Endothelial cell of umbilical vein (primary cell): ENCODE measurements around the gene GALNT9. TPM values are rescaled to one million over a fixed set of nuclear protein-coding genes. Genes with fewer than 3 reads are reported as not detected.

ENCODE experiments used
- BruUV-seq: library from RNA; stranded (reverse); fragments of 400-500 nt; replicated peaks from 2 replicates; lab custom pipeline; 2021; lab: Mats Ljungman, UMichigan
- CTCF ChIA-PET: fragments of 300-600, 350-600 bp; sonication (Branson Sonifier 250); formaldehyde crosslinking; loops from one replicate; lab custom pipeline; 2021; ENCODE audit warnings: antibody characterized with exemption, inconsistent platforms; lab: Charles Lee
- POLR2A ChIA-PET: fragments of 300-600, 350-600 bp; sonication (Branson Sonifier 250); formaldehyde crosslinking; loops from one replicate; lab custom pipeline; 2021; ENCODE audit warnings: antibody characterized with exemption, inconsistent platforms; lab: Charles Lee
- DNase-seq: peaks from one replicate; pipeline ENCODE4 v3.0.0-alpha.2; 2011; ENCODE audit warnings: low read depth, low spot score
- FAIRE-seq: peaks from 2 replicates; lab custom pipeline; 2011; peaks lifted over from hg19 to GRCh38; lab: Jason Lieb, UNC
- H2AFZ ChIP-seq: 2 replicates; pipeline ENCODE4 v1.6.0; 2012; ENCODE audit warnings: low read depth, low read length, control low read depth, inconsistent platforms
- H3K27ac ChIP-seq: 2 replicates; pipeline ENCODE4 v1.5.1; 2011; ENCODE audit warnings: low read depth, mild to moderate bottlenecking, control low read depth, low read length, moderate library complexity; ENCODE audit not compliant: insufficient read depth
- H3K27me3 ChIP-seq, 2 experiments: 2 replicates each; pipeline versions ENCODE4 v1.6.0 to v1.6.1; 2011; ENCODE audit warnings: low read length in 2 of 2, mixed read lengths in 1 of 2; ENCODE audit not compliant: control insufficient read depth in 2 of 2, insufficient read depth in 2 of 2
- H3K36me3 ChIP-seq, 2 experiments: 2 replicates in 1 of 2; 3 replicates in 1 of 2; pipeline ENCODE4 v1.5.1; 2011; ENCODE audit warnings: low read length in 2 of 2, mild to moderate bottlenecking in 1 of 2, moderate library complexity in 1 of 2; ENCODE audit not compliant: control insufficient read depth in 2 of 2, insufficient read depth in 2 of 2; ENCODE audit errors: extremely low read depth in 1 of 2
- H3K4me1 ChIP-seq: 3 replicates; pipeline ENCODE4 v1.5.1; 2011; ENCODE audit warnings: mild to moderate bottlenecking, low read length; ENCODE audit not compliant: control insufficient read depth, insufficient read depth; ENCODE audit errors: extremely low read depth
- H3K4me2 ChIP-seq: 2 replicates; pipeline ENCODE4 v1.6.1; 2011; ENCODE audit warnings: low read length, control low read depth, mixed read lengths; ENCODE audit not compliant: insufficient read depth
- H3K4me3 ChIP-seq, 3 experiments: fragments of 200-600 bp in 1 of 3; sonication (generic), shearing (Covaris generic) in 1 of 3; replicated peaks in 1 of 3; 2 replicates each; pipeline ENCODE4 v1.5.1; 2011 to 2016; ENCODE audit warnings: control low read depth in 3 of 3, low read length in 3 of 3, mild to moderate bottlenecking in 2 of 3, inconsistent platforms in 1 of 3, low read depth in 1 of 3, moderate library complexity in 1 of 3; ENCODE audit not compliant: insufficient read depth in 1 of 3
- H3K79me2 ChIP-seq: 2 replicates; pipeline ENCODE4 v1.6.0; 2012; ENCODE audit warnings: low read length, inconsistent platforms; ENCODE audit not compliant: control insufficient read depth, insufficient read depth
- H3K9ac ChIP-seq: replicated peaks from 2 replicates; pipeline ENCODE3; 2011; ENCODE audit warnings: low read length, control low read depth; ENCODE audit not compliant: insufficient read depth; ENCODE audit errors: extremely low read depth
- H3K9me1 ChIP-seq: replicated peaks from 3 replicates; pipeline ENCODE4 v1.6.0; 2011; ENCODE audit warnings: mild to moderate bottlenecking, low read length; ENCODE audit not compliant: control insufficient read depth, insufficient read depth; ENCODE audit errors: extremely low read depth
- H3K9me3 ChIP-seq: replicated peaks from 2 replicates; pipeline ENCODE4 v1.5.1; 2012; ENCODE audit warnings: low read length, inconsistent platforms; ENCODE audit not compliant: control insufficient read depth, insufficient read depth
- H4K20me1 ChIP-seq: replicated peaks from 2 replicates; pipeline ENCODE3; 2011; ENCODE audit warnings: mild to moderate bottlenecking, low read length; ENCODE audit not compliant: control insufficient read depth, insufficient read depth; ENCODE audit errors: extremely low read depth
- EZH2 ChIP-seq: IDR thresholded peaks from 2 replicates; pipeline ENCODE4 v1.6.1; 2012; ENCODE audit warnings: borderline replicate concordance, low read depth, mild to moderate bottlenecking, moderate library complexity, low read length, inconsistent platforms; ENCODE audit not compliant: severe bottlenecking
- JUN ChIP-seq: IDR thresholded peaks from 2 replicates; pipeline ENCODE4 v1.6.1; 2011; ENCODE audit warnings: borderline replicate concordance, low read depth; ENCODE audit not compliant: insufficient read length, insufficient read depth
- MAX ChIP-seq: IDR thresholded peaks from 2 replicates; pipeline ENCODE4 v1.6.1; 2011; ENCODE audit not compliant: insufficient read depth, insufficient read length
- MYC ChIP-seq: IDR thresholded peaks from one replicate; pipeline ENCODE4 v1.6.1; 2011; ENCODE audit warnings: mild to moderate bottlenecking, low read depth, low read length
- POLR2AphosphoS5 ChIP-seq: IDR thresholded peaks from 2 replicates; pipeline ENCODE4 v1.6.1; 2012; ENCODE audit warnings: low read depth, mild to moderate bottlenecking, control low read depth, low read length, moderate library complexity; ENCODE audit not compliant: insufficient read depth
- dilution Hi-C: fragments of 300-500 bp; cut with MboI; formaldehyde crosslinking; loops from one replicate; pipeline ENCODE4 v1.15.0; 2019; ENCODE audit warnings: low sequenced_read_pairs; ENCODE audit not compliant: extremely low pct_ligation_motif_present
- intact Hi-C: fragments of 100-400 bp; cut with micrococcal nuclease; formaldehyde crosslinking; loops from one replicate; pipeline ENCODE4 v1.10.0; 2022
- polyA plus RNA-seq, 4 experiments: library from polyadenylated mRNA; depleted of rRNA in 3 of 4; stranded (reverse) in 3 of 4; unstranded in 1 of 4; fragments of >200 nt; gene quantifications; 2 replicates each; pipeline versions ENCODE4 v1.2.1 to v1.2.3, GENCODE V29; 2011 to 2012; ENCODE audit warnings: missing spikeins in 1 of 4
- total RNA-seq: library from RNA; stranded (reverse); gene quantifications from 2 replicates; pipeline ENCODE4 v1.2.3, GENCODE V29; 2021

GALNT9 gene
- total and polyA plus RNA-seq, 2 donors (not counting 3 experiments of a cell fraction or from before 2014, with no cell fraction given), result 0.14 to 0.73 TPM

GRCh38 chr12:132289356-132290202 lies 39.8 kb downstream of the GALNT9 start:
- Histone ChIP-seq H3K4me2 (no peak overlapping the region), H2AFZ (no peak overlapping the region), H4K20me1 (no peaks in the 10 kb centered on the region), H3K27ac (no peak overlapping the region), H3K9me1 (no peaks in the 10 kb centered on the region), H3K4me1 (no peaks in the 10 kb centered on the region), H3K27me3 (no peaks in the 10 kb centered on the region), H3K36me3 (no peaks in the 10 kb centered on the region), H3K9me3 (no peaks in the 10 kb centered on the region), H3K79me2 (no peaks in the 10 kb centered on the region), H3K4me3 (no peak overlapping the region), H3K9ac (no peak overlapping the region)
- dilution Hi-C loops, result no loop called here
- FAIRE-seq (no peak), DNase-seq (no peak)
- intact Hi-C loops, result no loop called here
- ChIA-PET CTCF (no interaction called here), POLR2A (no interaction called here)
- BruUV-seq, result no TSS peak
- TF ChIP-seq MAX (no peak), JUN (no peak), MYC (no peak)

- DNase-seq, result no peak
- no peak for FAIRE-seq
- Histone ChIP-seq H3K27ac (no peak overlapping the region), H3K79me2 (no peaks in the 10 kb centered on the region), H3K4me3 (no peak overlapping the region), H3K9ac (no peak overlapping the region), H4K20me1 (no peaks in the 10 kb centered on the region), H3K36me3 (no peaks in the 10 kb centered on the region), H3K9me1 (no peaks in the 10 kb centered on the region), H3K4me1 (no peaks in the 10 kb centered on the region), H3K27me3 (no peaks in the 10 kb centered on the region), H3K4me2 (no peak overlapping the region), H2AFZ (no peak overlapping the region), H3K9me3 (no peaks in the 10 kb centered on the region)
- dilution Hi-C loops, result no loop called here
- intact Hi-C loops, result no loop called here
- CTCF ChIA-PET, result no interaction called here
- BruUV-seq, result no TSS peak
- TF ChIP-seq EZH2 (no peak), POLR2AphosphoS5 (no peak)
- POLR2A ChIA-PET, result no interaction called here
Observed at GRCh38 chr12:132288516-132289215, 40.7 kb downstream of the GALNT9 start.
